Left ventricle myocardium inferior (tissue), 1 donor: ENCODE results near the gene C3orf80. TPM values are rescaled to one million over a fixed set of nuclear protein-coding genes. Genes with fewer than 3 reads are reported as not detected.

Source experiments
- DNase-seq: peaks from one replicate; pipeline ENCODE4 v3.0.0-alpha.2; 2020
- H3K27ac ChIP-seq: fragments of 200-600 bp; replicated peaks from 2 replicates; pipeline ENCODE4 v1.8.0; 2021
- H3K27me3 ChIP-seq: fragments of 200-600 bp; 2 replicates; pipeline ENCODE4 v1.8.0; 2021; ENCODE audit warnings: low read depth
- H3K36me3 ChIP-seq: fragments of 200-600 bp; 2 replicates; pipeline ENCODE4 v1.8.0; 2021
- H3K4me1 ChIP-seq: fragments of 200-600 bp; 2 replicates; pipeline ENCODE4 v1.8.0; 2021
- H3K4me3 ChIP-seq: fragments of 200-600 bp; 2 replicates; pipeline ENCODE4 v1.8.0; 2021; ENCODE audit warnings: mild to moderate bottlenecking, moderate library complexity
- H3K9me3 ChIP-seq: fragments of 200-600 bp; replicated peaks from 2 replicates; pipeline ENCODE4 v1.8.0; 2021
- intact Hi-C: fragments of 100-400 bp; cut with micrococcal nuclease; formaldehyde crosslinking; loops from one replicate; pipeline ENCODE4 v1.11.0; 2022
- total RNA-seq: library from RNA; stranded (reverse); fragmentation: NEBNext Ultra II Directional; extraction: Animal tissue kit (Norgen Biotek cat#: 25700); gene quantifications from one replicate; pipeline ENCODE4 v1.2.1, GENCODE V29; 2021
- TF ChIP-seq, protein P1 (sequence below): fragments of 200-600 bp; IDR thresholded peaks from 2 replicates; pipeline ENCODE4 v1.8.0; 2021; ENCODE audit warnings: antibody characterized with exemption, mild to moderate bottlenecking, borderline replicate concordance
- donor health status: DM: no; HTN: yes; CAD: no; lungs with severe emphysema.

The C3orf80 gene
- total RNA-seq, 1 donor from 2014 or later, result 0.14 TPM

DNA sequence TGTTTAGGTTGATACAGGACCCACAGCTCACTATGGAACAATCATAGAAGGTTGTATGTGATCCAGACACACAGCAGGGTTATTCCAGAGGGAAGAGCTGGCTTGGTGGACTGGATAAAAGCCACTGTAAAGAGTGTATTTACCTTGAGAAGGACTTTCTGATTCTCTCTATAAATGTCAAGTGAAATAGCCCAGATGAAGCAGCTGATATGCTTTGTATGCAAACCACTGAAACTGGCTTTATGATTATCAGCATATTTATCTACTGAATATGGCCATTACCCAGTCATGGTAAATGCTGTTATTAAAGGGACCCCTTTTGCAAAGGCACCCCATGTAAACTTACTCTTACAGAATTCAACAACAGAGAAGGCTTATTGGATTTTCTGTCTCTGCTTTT is 28.1 kb downstream of the C3orf80 start:
- TF ChIP-seq, protein P1, sequence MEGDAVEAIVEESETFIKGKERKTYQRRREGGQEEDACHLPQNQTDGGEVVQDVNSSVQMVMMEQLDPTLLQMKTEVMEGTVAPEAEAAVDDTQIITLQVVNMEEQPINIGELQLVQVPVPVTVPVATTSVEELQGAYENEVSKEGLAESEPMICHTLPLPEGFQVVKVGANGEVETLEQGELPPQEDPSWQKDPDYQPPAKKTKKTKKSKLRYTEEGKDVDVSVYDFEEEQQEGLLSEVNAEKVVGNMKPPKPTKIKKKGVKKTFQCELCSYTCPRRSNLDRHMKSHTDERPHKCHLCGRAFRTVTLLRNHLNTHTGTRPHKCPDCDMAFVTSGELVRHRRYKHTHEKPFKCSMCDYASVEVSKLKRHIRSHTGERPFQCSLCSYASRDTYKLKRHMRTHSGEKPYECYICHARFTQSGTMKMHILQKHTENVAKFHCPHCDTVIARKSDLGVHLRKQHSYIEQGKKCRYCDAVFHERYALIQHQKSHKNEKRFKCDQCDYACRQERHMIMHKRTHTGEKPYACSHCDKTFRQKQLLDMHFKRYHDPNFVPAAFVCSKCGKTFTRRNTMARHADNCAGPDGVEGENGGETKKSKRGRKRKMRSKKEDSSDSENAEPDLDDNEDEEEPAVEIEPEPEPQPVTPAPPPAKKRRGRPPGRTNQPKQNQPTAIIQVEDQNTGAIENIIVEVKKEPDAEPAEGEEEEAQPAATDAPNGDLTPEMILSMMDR, result no peak
- intact Hi-C loops, result no loop called here

GRCh38 chr3:160257606-160258005 is 32.4 kb downstream of the C3orf80 start:
- DNase-seq, result no peak
- Histone ChIP-seq H3K4me1 (no peaks in the 10 kb centered on the region), H3K4me3 (no peak overlapping the region), H3K27ac (no peak overlapping the region), H3K36me3 (peaks cover 13% of the 10 kb centered on the region), H3K9me3 (no peaks in the 10 kb centered on the region), H3K27me3 (no peaks in the 10 kb centered on the region)
- intact Hi-C loops, result no loop called here
- TF ChIP-seq, protein P1, result no peak

More for the DNA sequence above, 28.1 kb downstream of the C3orf80 start:
- no peaks in the 10 kb centered on the region for H3K4me1 ChIP-seq
- H3K4me3 ChIP-seq, result no peak overlapping the region
- H3K36me3 ChIP-seq, result peaks cover 6% of the 10 kb centered on the region
- H3K27ac ChIP-seq, result no peak overlapping the region
- H3K27me3 ChIP-seq, result no peaks in the 10 kb centered on the region
- no peaks in the 10 kb centered on the region for H3K9me3 ChIP-seq
- no peak for DNase-seq

GRCh38 chr3:160259589-160259988 is 34.4 kb downstream of the C3orf80 start:
- no peaks in the 10 kb centered on the region for H3K9me3 ChIP-seq
- H3K4me1 ChIP-seq, result no peaks in the 10 kb centered on the region
- no peak overlapping the region for H3K4me3 ChIP-seq
- peaks cover 13% of the 10 kb centered on the region for H3K36me3 ChIP-seq
- intact Hi-C loops, result no loop called here
- TF ChIP-seq, protein P1, result no peak
- no peak for DNase-seq
- H3K27ac ChIP-seq, result no peak overlapping the region
- H3K27me3 ChIP-seq, result no peaks in the 10 kb centered on the region

DNA sequence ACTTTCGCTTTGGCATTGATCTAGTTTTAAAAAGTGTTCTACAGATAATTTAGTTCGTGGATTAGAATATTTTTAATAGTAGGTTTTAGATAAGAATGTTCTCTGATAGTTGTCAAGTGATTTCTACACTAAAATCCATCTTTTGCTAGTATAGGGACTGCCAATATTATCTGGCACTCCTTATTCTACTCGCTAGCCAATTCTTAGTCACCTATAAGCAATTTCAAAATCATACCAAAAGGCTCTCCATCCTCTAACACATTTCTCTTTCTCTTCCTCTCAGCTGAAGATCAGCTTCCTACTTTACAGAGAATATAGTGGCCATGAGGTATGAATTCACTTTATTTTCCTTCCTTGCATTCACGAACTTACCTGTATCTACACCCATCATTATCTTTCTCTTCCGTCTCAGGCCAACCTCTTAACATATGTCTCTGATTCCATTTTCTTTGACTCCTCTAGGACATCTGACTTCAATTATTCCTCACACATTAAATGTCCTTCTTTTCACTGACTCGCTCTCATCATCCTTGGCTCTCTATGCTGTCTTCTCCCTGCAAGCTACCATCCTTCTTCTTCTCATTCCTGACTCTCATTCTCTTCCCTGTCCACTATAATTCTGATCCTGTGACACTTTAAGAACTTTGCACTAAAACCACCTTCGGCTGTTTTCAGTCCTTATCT is 35.5 kb downstream of the C3orf80 start:
- H3K36me3 ChIP-seq, result peaks cover 13% of the 10 kb centered on the region
- TF ChIP-seq, protein P1, result no peak
- no peaks in the 10 kb centered on the region for H3K4me1 ChIP-seq
- no peaks in the 10 kb centered on the region for H3K27me3 ChIP-seq
- no peak overlapping the region for H3K27ac ChIP-seq
- intact Hi-C loops, result no loop called here
- H3K9me3 ChIP-seq, result no peaks in the 10 kb centered on the region
- DNase-seq, result no peak
- no peak overlapping the region for H3K4me3 ChIP-seq

DNA sequence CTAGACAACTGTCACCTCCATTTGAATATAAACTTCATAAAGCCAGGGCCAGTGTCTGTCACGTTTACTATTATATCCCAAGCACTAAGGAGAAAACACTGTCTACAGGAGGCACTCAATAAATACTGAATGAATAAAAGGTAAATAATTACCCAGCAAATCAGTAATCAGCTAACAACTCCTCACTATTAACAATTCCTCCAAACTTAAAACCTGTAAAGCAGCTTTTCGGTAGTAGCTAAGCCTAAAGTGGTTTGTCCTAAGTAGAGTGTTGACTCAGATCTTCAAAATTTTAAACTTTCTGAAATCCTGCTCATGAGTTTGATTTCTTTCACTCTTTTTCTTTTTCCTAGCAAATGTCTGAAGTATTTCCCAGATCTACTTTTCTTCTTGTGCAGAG is 39.9 kb downstream of the C3orf80 start:
- Histone ChIP-seq H3K27ac (no peak overlapping the region), H3K9me3 (no peaks in the 10 kb centered on the region), H3K4me1 (no peaks in the 10 kb centered on the region), H3K27me3 (no peaks in the 10 kb centered on the region), H3K36me3 (peaks cover 9% of the 10 kb centered on the region), H3K4me3 (no peak overlapping the region)
- intact Hi-C loops, result no loop called here
- no peak for DNase-seq
- TF ChIP-seq, protein P1, result no peak

Other genes with a start within 250 kb of the C3orf80 start
- 0.60 TPM for gene IL12A, start 236.6 kb upstream of the C3orf80 start, total RNA-seq
- gene IFT80, start 173.8 kb downstream of the C3orf80 start, total RNA-seq, result 10.9 TPM
- gene SMC4, start 174.2 kb downstream of the C3orf80 start, total RNA-seq, result 18.4 TPM
- 0.77 TPM for gene TRIM59, start 224.4 kb downstream of the C3orf80 start, total RNA-seq